Small intestine (tissue), 7 donors: ENCODE data around the gene MRC1. TPM values are rescaled to one million over a fixed set of nuclear protein-coding genes. Genes with fewer than 3 reads are reported as not detected.

Experiments
- DNase-seq, 2 donors: peaks; one replicate each; pipeline versions ENCODE4 v3.0.0 to v3.0.0-alpha.2; 2013
- FAIRE-seq: peaks from 2 replicates; lab custom pipeline; 2012; peaks lifted over from hg19 to GRCh38; lab: Jason Lieb, UNC
- H3K27ac ChIP-seq, 3 donors: one replicate each; pipeline ENCODE4 v1.5.1; 2013; ENCODE audit warnings: low read length in 2 of 3, mild to moderate bottlenecking in 2 of 3, control low read depth in 1 of 3, inconsistent platforms in 1 of 3, low read depth in 1 of 3, moderate library complexity in 1 of 3
- H3K27me3 ChIP-seq, 3 donors: one replicate each; pipeline ENCODE4 v1.6.1; 2013; ENCODE audit warnings: low read length in 3 of 3, inconsistent platforms in 1 of 3; ENCODE audit not compliant: control insufficient read depth in 3 of 3, insufficient read depth in 3 of 3
- H3K36me3 ChIP-seq, 3 donors: one replicate each; pipeline ENCODE4 v1.6.1; 2013; ENCODE audit warnings: low read length in 3 of 3, inconsistent platforms in 1 of 3, low read depth in 1 of 3, mild to moderate bottlenecking in 1 of 3, moderate library complexity in 1 of 3; ENCODE audit not compliant: control insufficient read depth in 3 of 3, insufficient read depth in 2 of 3
- H3K4me1 ChIP-seq, 3 donors: one replicate each; pipeline ENCODE4 v1.6.1; 2013; ENCODE audit warnings: low read length in 2 of 3, inconsistent platforms in 1 of 3, low read depth in 1 of 3, mild to moderate bottlenecking in 1 of 3, moderate library complexity in 1 of 3; ENCODE audit not compliant: control insufficient read depth in 3 of 3, insufficient read depth in 2 of 3
- H3K4me3 ChIP-seq, 3 donors: one replicate each; pipeline ENCODE4 v1.5.1; 2013; ENCODE audit warnings: low read length in 3 of 3, control low read depth in 1 of 3, inconsistent platforms in 1 of 3, low read depth in 1 of 3, mild to moderate bottlenecking in 1 of 3, moderate library complexity in 1 of 3
- H3K9me3 ChIP-seq, 2 donors: one replicate each; pipeline ENCODE4 v1.6.1; 2013; ENCODE audit warnings: low read depth in 1 of 2, low read length in 1 of 2; ENCODE audit not compliant: control insufficient read depth in 2 of 2, insufficient read depth in 1 of 2
- WGBS, 3 donors: extraction: QIAGEN DNeasy Blood & Tissue Kit; methylation state at CpG; one replicate each; pipeline ENCODE4 v1.1.7; 2013; 5-methylcytosine and 5-hydroxymethylcytosine counted together
- polyA plus RNA-seq, 4 donors: library from polyadenylated mRNA; stranded (reverse) in 3 of 4; unstranded in 1 of 4; fragments of 200-250 nt in 3 of 4; fragments of 120-200 nt in 1 of 4; gene quantifications; one replicate each; pipeline versions ENCODE4 v1.2.1 to v1.2.3, GENCODE V29; 2013
- donor health status: healthy with polysubstance abuse.
- donor health status: control.
- donor health status: control.
- donor health status: Bipolar disorder and iron deficiency.
- donor health status: healthy.

The MRC1 gene
- polyA plus RNA-seq, 4 donors, result 1.8 to 23.3 (median 7.6) TPM

DNA sequence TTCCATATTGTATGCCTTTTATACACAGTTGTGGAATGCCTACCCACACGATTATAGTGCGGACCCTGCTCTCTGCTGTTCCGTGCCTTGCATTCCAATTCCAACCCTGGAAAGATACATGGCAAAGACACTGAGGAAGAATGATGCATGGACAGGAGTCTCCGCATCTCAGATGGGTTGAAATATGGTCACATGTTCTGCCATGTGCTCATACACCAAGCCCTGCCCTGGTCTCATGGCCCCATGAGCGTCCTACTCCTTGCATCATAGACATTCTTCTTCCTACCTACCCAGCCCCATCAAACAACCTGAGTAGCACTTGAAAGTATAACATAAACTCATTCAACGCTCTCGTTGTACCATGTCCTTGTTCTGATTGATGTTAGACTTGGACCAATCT is 148.9 kb downstream of the MRC1 start:
- FAIRE-seq (no peak), DNase-seq (no peak)
- H3K4me3 ChIP-seq, result no peak overlapping the region
- 90 to 97% (median 93%) methylated on average over 7 of the region's 7 CpGs for WGBS, 3 donors
- no peaks in the 10 kb centered on the region for H3K4me1 ChIP-seq
- H3K9me3 ChIP-seq, result no peaks in the 10 kb centered on the region
- peaks cover 0 to 3% (median 0%) of the 10 kb centered on the region in 3 donors for H3K27me3 ChIP-seq
- H3K36me3 ChIP-seq, result no peaks in the 10 kb centered on the region
- H3K27ac ChIP-seq, result no peak overlapping the region

DNA sequence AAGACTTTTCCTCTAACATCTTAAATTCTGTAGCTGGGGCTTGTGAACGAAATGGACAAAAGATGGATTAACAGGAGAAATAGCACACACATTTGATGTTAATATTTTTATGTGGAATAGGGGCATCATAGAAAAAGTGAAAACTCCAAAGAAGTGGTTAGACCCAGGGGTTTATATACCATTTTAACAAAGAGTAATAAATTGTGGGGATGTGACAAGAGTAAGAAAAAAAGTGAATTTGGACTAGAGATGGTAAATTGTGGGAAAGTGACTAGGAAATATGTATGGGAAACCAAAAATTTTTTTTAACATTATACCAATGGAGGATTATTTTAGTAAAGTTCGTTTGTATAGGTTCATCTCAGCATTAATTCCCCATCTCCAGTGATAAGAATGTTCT is 150.7 kb downstream of the MRC1 start:
- H3K27ac ChIP-seq, result no peak overlapping the region
- no peaks in the 10 kb centered on the region for H3K4me1 ChIP-seq
- H3K4me3 ChIP-seq, result no peak overlapping the region
- no peaks in the 10 kb centered on the region for H3K9me3 ChIP-seq
- no peak for DNase-seq
- no peaks in the 10 kb centered on the region for H3K36me3 ChIP-seq
- H3K27me3 ChIP-seq, result peaks cover 0 to 3% (median 0%) of the 10 kb centered on the region in 3 donors
- FAIRE-seq, result no peak
- WGBS, 3 donors, result 53 to 72% (median 54%) methylated on average over 2 of the region's 2 CpGs

Other genes with a start within 250 kb of the MRC1 start
- 1 to 10 TPM in 3 of 4 donors, not detected in 1; 3.0 to 6.4 (median 4.7) TPM for gene HACD1, start 192.0 kb upstream of the MRC1 start, polyA plus RNA-seq
- gene STAM, start 165.2 kb upstream of the MRC1 start, polyA plus RNA-seq, result 10 to 100 TPM in 3 of 4 donors, 1 to 10 TPM in 1; 8.4 to 17.2 (median 10.8) TPM
- 10 to 100 TPM in 2 of 4 donors, 1 to 10 TPM in 2; 5.9 to 53.0 (median 12.5) TPM for gene TMEM236, start 57.1 kb upstream of the MRC1 start, polyA plus RNA-seq
- under 1 TPM in 2 of 4 donors, not detected in 2; 0.01 TPM for gene SLC39A12, start 142.6 kb downstream of the MRC1 start, polyA plus RNA-seq